ENCODE measurements around the gene ZNF865.

Gene ZNF865

DNA sequence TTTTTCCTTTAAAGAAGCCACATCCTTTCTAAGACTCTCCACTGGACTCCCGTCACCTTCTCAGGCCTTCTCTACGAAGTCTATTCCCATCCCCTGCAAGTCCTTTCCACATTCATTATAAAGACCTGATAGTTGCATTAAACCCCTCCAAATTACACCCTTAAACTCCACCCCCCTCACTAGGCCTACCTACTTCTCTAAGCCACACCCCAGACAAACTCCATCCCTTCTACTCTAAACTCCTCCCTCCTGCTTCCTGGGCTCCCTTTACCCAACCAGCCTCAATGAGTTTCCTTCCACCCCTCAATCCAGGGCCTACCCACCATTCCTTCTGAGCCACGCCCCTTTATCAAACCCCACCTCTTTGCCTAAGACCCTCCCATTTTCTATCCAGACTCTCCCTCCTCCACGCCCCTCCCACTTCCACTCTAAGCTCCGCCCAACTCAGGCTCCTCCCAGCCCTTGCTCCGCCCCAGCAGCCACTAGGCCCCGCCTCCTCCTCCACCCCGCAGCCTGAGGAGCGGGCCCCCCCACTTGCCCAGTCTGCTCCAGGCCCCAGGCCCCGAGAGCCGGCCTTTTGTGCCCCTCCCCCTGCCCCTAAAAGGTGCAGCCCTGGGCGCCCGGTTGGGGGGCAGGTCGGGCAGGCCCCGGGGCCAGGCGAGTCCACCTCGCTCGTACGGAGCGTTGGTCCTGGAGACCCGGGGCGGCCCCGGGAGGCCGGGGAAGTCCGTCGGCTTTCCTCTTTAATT lies 6.6 kb upstream of the ZNF865 start:
- peak; percentile 90 for DNase-seq (ENCODE audit: extremely low read depth, low read depth)
- TF ChIP-seq, protein P1, sequence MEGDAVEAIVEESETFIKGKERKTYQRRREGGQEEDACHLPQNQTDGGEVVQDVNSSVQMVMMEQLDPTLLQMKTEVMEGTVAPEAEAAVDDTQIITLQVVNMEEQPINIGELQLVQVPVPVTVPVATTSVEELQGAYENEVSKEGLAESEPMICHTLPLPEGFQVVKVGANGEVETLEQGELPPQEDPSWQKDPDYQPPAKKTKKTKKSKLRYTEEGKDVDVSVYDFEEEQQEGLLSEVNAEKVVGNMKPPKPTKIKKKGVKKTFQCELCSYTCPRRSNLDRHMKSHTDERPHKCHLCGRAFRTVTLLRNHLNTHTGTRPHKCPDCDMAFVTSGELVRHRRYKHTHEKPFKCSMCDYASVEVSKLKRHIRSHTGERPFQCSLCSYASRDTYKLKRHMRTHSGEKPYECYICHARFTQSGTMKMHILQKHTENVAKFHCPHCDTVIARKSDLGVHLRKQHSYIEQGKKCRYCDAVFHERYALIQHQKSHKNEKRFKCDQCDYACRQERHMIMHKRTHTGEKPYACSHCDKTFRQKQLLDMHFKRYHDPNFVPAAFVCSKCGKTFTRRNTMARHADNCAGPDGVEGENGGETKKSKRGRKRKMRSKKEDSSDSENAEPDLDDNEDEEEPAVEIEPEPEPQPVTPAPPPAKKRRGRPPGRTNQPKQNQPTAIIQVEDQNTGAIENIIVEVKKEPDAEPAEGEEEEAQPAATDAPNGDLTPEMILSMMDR (IDR thresholded peaks at IDR 0.05; ENCODE audit: low read depth, low read length) = no peak

DNA sequence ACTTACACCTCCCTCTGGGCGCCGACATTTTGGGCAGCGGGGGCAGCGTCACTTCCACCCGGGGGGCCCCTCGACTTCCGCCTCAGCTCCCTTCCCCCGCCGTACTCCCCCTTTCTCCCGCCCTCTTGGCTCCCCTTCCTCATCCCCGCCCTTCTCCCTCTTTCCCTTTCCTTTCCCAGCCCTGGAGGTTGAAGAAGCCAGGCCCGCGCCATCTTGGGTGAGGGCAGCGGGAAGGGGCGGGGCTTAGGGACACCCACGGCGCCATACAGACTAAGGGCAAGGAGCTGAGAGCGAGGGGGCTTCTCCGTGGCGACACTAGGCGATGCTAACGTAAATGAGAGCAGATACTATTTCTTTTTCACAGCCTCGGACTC lies 6.0 kb upstream of the ZNF865 start, which contains the start of gene FIZ1:
TSS of gene FIZ1 (minus strand) at position 50 of the 374 bp plus-strand sequence. CDS start 1,652 bp downstream, outside the sequence.
- TF ChIP-seq, protein P1 (IDR thresholded peaks at IDR 0.05; ENCODE audit: low read depth, low read length) = no peak
- peak; percentile 97 for DNase-seq (ENCODE audit: extremely low read depth, low read depth)

DNA sequence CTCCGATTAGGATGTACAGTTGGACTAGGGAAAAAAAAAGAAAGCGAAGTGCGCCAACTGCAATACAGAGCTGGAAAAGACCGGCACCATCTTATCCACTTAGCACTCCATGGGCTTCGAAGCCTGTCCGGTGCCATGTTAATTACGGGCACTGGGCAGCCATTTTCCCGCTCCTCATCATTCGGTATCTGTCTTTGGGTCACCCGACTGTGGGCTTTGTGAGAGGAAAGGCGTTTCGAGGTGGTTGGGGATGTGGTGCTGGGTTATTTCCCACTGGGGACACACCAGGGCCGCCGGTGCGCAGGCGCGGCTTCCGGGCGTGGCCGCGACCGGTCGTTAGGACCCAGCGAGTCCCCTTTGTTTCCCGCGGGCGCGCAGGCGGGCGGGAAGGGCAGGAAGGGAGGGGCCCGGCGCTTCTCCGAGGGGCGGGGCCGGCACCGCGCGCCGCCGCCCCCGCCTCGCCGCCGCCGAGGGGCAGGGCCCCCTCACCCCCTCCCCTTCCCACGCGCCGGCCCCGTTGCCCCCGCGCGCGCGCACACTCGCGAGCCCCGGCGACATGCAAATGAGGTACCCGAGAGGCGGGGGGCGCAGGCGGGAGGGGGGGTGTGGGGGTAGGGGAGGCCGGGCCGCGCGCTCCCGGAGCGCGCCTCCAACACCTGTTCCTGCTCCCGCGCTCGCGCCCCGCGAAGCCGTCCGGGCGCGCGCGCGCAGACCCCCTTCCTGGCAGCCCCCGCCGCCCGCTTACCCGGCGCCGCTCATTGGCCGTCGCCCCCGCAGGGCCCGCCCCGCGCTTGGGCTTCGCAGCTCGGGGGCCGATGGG lies 5.4 kb upstream of the ZNF865 start, which contains the start of gene ZNF524:
TSS of gene ZNF524 (plus strand) at position 447 of the 820 bp plus-strand sequence. CDS start 1,825 bp downstream, outside the sequence.
- peak; percentile 56 for DNase-seq (ENCODE audit: extremely low read depth, low read depth)
- TF ChIP-seq, protein P1 (IDR thresholded peaks at IDR 0.05; ENCODE audit: low read depth, low read length) = no peak

DNA sequence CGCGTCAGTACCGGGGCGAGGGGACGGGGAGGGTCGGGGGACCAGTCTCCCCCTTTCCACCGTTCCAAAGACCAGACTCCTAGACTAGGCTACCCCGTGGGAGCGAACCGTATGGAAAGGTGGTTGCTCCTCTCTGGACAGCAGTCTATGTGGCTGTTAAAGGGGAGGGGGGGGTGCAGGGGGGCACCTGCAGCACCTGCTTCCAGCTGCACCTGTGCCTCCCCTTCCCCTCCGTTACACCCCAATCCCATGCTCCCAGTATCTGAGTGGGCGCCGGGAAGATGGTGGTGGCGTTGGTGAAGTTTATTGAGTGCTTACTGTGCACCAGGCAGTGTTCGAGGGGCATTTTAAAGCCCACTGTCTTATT lies 4.8 kb upstream of the ZNF865 start:
- TF ChIP-seq, protein P1 (IDR thresholded peaks at IDR 0.05; ENCODE audit: low read depth, low read length) = no peak
- DNase-seq (ENCODE audit: extremely low read depth, low read depth) = no peak

DNA sequence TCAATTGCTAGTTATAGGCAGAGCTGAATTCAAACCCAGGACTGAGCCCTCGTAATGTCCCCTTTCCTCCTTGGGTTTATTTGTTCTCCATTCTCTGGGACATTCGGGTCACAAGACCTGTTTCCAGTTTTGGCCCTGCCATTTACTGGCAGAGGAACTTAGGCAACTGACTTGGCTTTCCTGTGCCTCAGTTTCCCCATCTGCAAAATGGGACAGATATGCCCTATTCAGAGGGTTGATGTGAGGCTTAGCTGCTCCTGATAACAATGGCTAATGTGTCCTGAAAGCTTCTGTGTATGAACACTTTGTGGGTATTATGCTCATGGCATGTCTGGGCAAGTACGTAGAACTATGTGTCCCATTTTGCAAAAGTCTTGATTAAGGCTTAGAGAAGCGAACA lies 4.4 kb upstream of the ZNF865 start:
- TF ChIP-seq, protein P1 (IDR thresholded peaks at IDR 0.05; ENCODE audit: low read depth, low read length) = no peak
- no peak for DNase-seq (ENCODE audit: extremely low read depth, low read depth)

DNA sequence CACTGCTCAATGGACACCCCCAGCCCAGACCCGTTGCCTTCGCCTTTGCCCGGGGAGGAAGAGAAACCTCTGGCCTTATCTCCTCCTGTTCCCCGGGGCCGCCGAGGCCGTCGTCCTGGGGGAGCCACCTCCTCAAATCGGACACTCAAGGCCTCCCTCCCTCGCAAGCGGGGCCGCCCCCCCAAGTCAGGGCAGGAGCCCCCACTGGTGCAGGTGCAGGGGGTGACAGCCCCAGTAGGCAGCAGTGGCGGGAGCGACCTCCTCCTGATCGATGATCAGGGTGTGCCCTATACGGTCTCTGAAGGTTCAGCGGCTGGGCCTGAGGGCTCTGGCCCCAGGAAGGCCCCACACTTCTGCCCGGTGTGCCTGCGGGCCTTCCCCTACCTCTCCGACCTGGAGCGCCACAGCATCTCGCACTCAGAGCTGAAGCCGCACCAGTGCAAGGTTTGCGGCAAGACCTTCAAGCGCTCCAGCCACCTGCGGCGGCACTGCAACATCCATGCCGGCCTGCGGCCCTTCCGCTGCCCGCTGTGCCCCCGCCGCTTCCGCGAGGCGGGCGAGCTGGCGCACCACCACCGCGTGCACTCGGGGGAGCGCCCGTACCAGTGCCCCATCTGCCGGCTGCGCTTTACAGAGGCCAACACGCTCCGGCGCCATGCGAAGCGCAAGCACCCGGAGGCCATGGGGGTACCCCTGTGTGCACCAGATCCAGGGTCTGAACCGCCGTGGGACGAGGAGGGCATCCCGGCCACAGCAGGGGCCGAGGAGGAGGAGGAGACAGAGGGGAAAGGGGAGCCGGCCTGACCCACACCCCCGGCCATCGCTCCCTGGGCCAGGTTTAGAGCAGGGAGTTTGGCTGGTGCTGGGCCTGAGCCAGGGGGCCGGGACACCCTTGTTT lies 3.1 kb upstream of the ZNF865 start:
- TF ChIP-seq, protein P1 (IDR thresholded peaks at IDR 0.05; ENCODE audit: low read depth, low read length) = no peak
- DNase-seq (ENCODE audit: extremely low read depth, low read depth) = no peak
